Measurements from ENCODE around the gene PAX7.

GRCh38 chr1:18597160-18598042, 33.2 kb upstream of the PAX7 start:
- TF ChIP-seq POLR2AphosphoS5 (IDR thresholded peaks at IDR 0.05; ENCODE audit: low read depth, low read length) (no peak), TAF1 (IDR thresholded peaks at IDR 0.05; ENCODE audit: borderline replicate concordance, insufficient read depth, low read length) (no peak), SIN3A (IDR thresholded peaks at IDR 0.05; ENCODE audit: borderline replicate concordance, insufficient read depth, low read length) (no peak), REST (IDR thresholded peaks at IDR 0.05; ENCODE audit: insufficient read depth in 1 of 2, low read depth in 2 of 2, low read length in 2 of 2) (no peak), FOXP2 (optimal IDR thresholded peaks at IDR 0.05; ENCODE audit: borderline replicate concordance, extremely low read depth, extremely low read length, insufficient read depth) (no peak)

All from PFSK-1 (cell line).